Esophagus muscularis mucosa (tissue), 4 donors: ENCODE results near the gene CDH4. TPM values are rescaled to one million over a fixed set of nuclear protein-coding genes. Genes with fewer than 3 reads are reported as not detected.

Experiments used
- DNase-seq: peaks from one replicate; pipeline ENCODE4 v3.0.0-alpha.2; 2017; ENCODE audit errors: extremely low spot score
- H3K27ac ChIP-seq, 4 donors: fragments of 200-600 bp; sonication (generic); replicated peaks in 1 of 4; 1 replicate in 3 of 4; 2 replicates in 1 of 4; pipeline ENCODE4 v1.5.1; 2016 to 2019; ENCODE audit warnings: mild to moderate bottlenecking in 1 of 4
- H3K27me3 ChIP-seq, 4 donors: fragments of 200-600 bp; sonication (generic); one replicate each; pipeline versions ENCODE4 v1.5.1 to v1.6.0; 2016 to 2019
- H3K36me3 ChIP-seq, 4 donors: fragments of 200-600 bp; sonication (generic); one replicate each; pipeline ENCODE4 v1.5.1; 2016 to 2019
- H3K4me1 ChIP-seq, 4 donors: fragments of 200-600 bp; sonication (generic); one replicate each; pipeline ENCODE4 v1.5.1; 2016 to 2019
- H3K4me3 ChIP-seq, 4 donors: fragments of 200-600 bp; sonication (generic); 1 replicate in 2 of 4; 2 replicates in 2 of 4; pipeline ENCODE4 v1.5.1; 2016 to 2019; ENCODE audit warnings: mild to moderate bottlenecking in 4 of 4, moderate library complexity in 1 of 4
- H3K9me3 ChIP-seq, 4 donors: fragments of 200-600 bp; sonication (generic); 1 replicate in 3 of 4; 2 replicates in 1 of 4; pipeline ENCODE4 v1.5.1; 2016 to 2019
- EP300 ChIP-seq: sonication (generic); formaldehyde crosslinking; IDR thresholded peaks from one replicate; pipeline ENCODE4 v1.6.1; 2017; ENCODE audit warnings: antibody characterized with exemption
- POLR2A ChIP-seq: fragments of 450-650 bp; IDR thresholded peaks from one replicate; pipeline ENCODE4 v1.6.1; 2017; ENCODE audit warnings: antibody characterized with exemption, moderate library complexity, mild to moderate bottlenecking, low read depth
- POLR2AphosphoS5 ChIP-seq, 2 donors: sonication (generic); formaldehyde crosslinking; IDR thresholded peaks; one replicate each; pipeline ENCODE4 v1.6.1; 2017; ENCODE audit warnings: antibody characterized with exemption in 2 of 2
- WGBS: methylation state at CpG from one replicate; pipeline ENCODE4 v1.1.5; 2018; 5-methylcytosine and 5-hydroxymethylcytosine counted together
- intact Hi-C: fragments of 100-400 bp; cut with DNase I; formaldehyde crosslinking; loops from one replicate; pipeline ENCODE4 v1.15.1; 2023
- total RNA-seq, 4 donors: library from RNA; depleted of rRNA; stranded (reverse); fragments of >200 nt; gene quantifications; one replicate each; pipeline versions ENCODE4 v1.1.0 to v1.2.1, GENCODE V29; 2016
- TF ChIP-seq, protein P1 (sequence below), 3 experiments: fragments of 200-600 bp in 2 of 3; fragments of 450-650 bp in 1 of 3; sonication (generic) in 2 of 3; IDR thresholded peaks; one replicate each; pipeline ENCODE4 v1.5.1; 2017 to 2019; ENCODE audit warnings: antibody characterized with exemption in 3 of 3, mild to moderate bottlenecking in 2 of 3, moderate library complexity in 1 of 3

CDH4 gene
- total RNA-seq, 4 donors from 2014 or later = 0.42 to 1.3 (median 0.48) TPM

DNA sequence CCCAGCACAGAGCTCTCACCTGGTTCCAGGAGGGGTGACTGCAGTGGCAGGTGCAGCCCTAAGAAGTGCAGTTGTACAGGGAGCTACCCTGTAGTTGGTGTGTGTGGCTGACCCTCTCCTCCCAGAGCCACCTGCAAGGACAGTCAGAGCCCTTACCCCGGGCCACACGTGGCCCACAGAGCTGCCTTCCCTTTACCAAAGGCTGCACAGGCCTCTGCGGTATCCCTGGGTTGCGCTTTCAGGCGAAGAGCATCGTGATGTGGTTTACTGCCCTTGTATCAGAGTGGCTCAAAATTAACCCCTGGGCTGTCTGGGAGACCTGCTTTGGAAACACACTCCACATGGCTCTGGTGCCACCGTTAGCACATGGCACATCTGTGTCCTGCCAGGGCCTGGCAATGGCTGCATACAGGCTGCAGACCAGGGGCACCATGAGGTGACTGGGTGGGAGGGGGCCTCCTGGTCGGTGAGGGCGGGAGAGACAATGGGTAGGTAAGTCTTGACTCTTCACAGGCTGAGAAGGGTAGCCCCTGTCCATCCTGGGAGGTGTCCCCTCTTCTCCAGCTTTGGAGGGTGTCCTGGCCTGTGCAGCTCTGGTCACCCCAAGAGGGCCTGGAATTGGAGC is 81.5 kb downstream of the CDH4 start:
- intact Hi-C loops = no loop called here
- DNase-seq = no peak

DNA sequence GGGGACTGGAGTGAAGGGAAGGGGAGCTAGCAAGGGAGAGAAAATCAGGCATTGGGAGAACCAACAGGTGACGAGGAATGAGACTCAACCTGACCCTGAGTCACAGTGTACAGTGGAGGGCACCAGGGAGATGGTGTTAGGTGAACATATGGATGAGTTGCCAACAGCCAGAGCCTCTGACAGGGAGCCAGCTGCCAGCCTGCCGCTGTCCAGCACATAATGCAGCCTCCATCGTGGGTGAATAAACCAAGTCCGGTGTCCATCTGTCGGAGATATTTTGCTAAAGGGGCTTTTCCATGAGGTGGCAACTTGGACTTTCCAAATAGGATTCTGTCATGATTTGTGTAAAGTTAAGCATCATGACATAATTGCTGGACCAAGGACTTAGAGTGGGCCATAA is 88.1 kb downstream of the CDH4 start:
- TF ChIP-seq EP300 (no peak), POLR2AphosphoS5 (IDR thresholded peaks at IDR 0.05) (no peak), POLR2A (no peak)
- TF ChIP-seq, protein P1, sequence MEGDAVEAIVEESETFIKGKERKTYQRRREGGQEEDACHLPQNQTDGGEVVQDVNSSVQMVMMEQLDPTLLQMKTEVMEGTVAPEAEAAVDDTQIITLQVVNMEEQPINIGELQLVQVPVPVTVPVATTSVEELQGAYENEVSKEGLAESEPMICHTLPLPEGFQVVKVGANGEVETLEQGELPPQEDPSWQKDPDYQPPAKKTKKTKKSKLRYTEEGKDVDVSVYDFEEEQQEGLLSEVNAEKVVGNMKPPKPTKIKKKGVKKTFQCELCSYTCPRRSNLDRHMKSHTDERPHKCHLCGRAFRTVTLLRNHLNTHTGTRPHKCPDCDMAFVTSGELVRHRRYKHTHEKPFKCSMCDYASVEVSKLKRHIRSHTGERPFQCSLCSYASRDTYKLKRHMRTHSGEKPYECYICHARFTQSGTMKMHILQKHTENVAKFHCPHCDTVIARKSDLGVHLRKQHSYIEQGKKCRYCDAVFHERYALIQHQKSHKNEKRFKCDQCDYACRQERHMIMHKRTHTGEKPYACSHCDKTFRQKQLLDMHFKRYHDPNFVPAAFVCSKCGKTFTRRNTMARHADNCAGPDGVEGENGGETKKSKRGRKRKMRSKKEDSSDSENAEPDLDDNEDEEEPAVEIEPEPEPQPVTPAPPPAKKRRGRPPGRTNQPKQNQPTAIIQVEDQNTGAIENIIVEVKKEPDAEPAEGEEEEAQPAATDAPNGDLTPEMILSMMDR (IDR thresholded peaks at IDR 0.05) = no peak
- no peak for DNase-seq
- H3K4me3 ChIP-seq = no peak overlapping the region
- 74% methylated on average over 5 of the region's 5 CpGs for WGBS
- peaks cover 0 to 26% (median 0%) of the 10 kb centered on the region in 4 donors for H3K27me3 ChIP-seq
- intact Hi-C loops = no loop called here
- H3K36me3 ChIP-seq = no peaks in the 10 kb centered on the region
- H3K9me3 ChIP-seq = no peaks in the 10 kb centered on the region
- H3K27ac ChIP-seq = no peak overlapping the region
- no peaks in the 10 kb centered on the region for H3K4me1 ChIP-seq

More for the DNA sequence above, 81.5 kb downstream of the CDH4 start:
- TF ChIP-seq, protein P1 (IDR thresholded peaks at IDR 0.05) = no peak
- TF ChIP-seq POLR2AphosphoS5 (IDR thresholded peaks at IDR 0.05) = no peak
- TF ChIP-seq POLR2A = no peak
- no peak for TF ChIP-seq EP300
- H3K9me3 ChIP-seq = no peaks in the 10 kb centered on the region
- no peak overlapping the region for H3K27ac ChIP-seq
- no peaks in the 10 kb centered on the region for H3K36me3 ChIP-seq
- peaks cover 0 to 22% (median 0%) of the 10 kb centered on the region in 4 donors for H3K27me3 ChIP-seq
- H3K4me1 ChIP-seq = no peaks in the 10 kb centered on the region
- 87% methylated on average over 3 of the region's 9 CpGs for WGBS
- H3K4me3 ChIP-seq = no peak overlapping the region

DNA sequence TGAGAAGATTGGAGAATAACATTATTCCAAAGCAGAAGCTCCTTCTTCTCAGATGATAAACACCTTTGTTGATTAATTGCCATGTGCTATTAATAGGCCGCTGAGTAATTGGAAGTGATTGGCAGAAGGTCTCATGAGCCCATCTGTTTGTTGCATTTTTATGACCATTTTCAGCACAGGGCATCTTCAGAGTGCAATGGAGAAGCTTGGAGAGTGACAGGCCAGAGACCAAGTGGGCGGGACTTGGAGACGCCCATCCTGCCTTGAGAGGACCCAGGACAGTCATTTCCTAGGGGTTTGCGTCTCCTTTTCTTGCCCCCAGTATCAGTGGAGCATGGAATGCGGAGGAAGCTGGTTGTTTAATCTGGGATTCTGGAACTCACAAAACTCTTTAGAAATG is 89.5 kb downstream of the CDH4 start:
- 95% methylated on average over 5 of the region's 5 CpGs for WGBS
- Histone ChIP-seq H3K36me3 (no peaks in the 10 kb centered on the region), H3K4me1 (no peaks in the 10 kb centered on the region), H3K27ac (no peak overlapping the region), H3K4me3 (no peak overlapping the region), H3K9me3 (no peaks in the 10 kb centered on the region), H3K27me3 (peaks cover 0 to 41% (median 0%) of the 10 kb centered on the region in 4 donors)
- intact Hi-C loops = no loop called here
- DNase-seq = no peak
- TF ChIP-seq POLR2AphosphoS5 (IDR thresholded peaks at IDR 0.05) (no peak), EP300 (no peak), POLR2A (no peak)
- TF ChIP-seq, protein P1 (IDR thresholded peaks at IDR 0.05) = no peak

DNA sequence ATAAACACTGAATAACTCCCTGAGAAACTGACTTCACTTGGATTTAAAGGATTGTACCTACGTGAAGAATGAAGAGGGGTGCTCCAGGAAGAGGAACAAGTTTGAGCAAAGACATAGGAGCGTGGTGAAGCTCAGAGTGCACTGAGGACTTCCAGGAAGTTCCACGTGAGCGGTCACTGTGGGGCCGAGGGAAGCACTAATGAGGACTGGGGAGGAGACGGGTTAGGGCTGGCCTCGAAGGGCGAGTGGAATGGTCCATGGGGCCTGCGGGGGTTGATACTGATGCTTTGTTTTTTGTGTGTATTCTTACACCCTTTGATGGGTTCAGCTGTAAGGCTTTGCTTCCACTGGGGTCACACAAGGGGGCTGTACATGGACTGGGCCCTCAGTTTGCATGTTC is 91.9 kb downstream of the CDH4 start:
- peaks cover 0 to 57% (median 0%) of the 10 kb centered on the region in 4 donors for H3K27me3 ChIP-seq
- no peaks in the 10 kb centered on the region for H3K4me1 ChIP-seq
- H3K36me3 ChIP-seq = no peaks in the 10 kb centered on the region
- DNase-seq = no peak
- no peak overlapping the region for H3K4me3 ChIP-seq
- WGBS = 72% methylated on average over 9 of the region's 9 CpGs
- TF ChIP-seq POLR2AphosphoS5 (IDR thresholded peaks at IDR 0.05) (no peak), POLR2A (no peak), EP300 (no peak)
- TF ChIP-seq, protein P1 (IDR thresholded peaks at IDR 0.05) = no peak
- H3K9me3 ChIP-seq = no peaks in the 10 kb centered on the region
- intact Hi-C loops = no loop called here
- no peak overlapping the region for H3K27ac ChIP-seq

DNA sequence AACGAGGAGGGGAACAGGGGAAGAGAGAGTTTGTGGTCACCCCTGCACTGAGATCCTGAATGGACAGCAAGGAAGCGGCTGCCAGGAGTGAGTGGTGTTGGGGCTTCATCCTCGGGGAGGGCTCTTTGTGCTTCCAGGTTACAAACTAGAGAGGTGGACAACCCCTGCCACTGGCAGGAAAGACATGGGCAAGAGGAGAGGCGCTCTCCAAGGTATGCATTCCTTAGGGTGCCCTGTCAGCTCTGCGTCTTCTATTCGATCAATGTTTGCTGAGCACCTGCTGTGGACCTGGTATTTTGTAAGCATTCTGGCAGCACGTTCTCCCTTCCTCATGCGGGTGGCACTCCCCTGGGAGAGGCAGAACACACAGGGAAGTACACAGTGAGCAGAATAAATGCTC is 93.6 kb downstream of the CDH4 start:
- no peak for DNase-seq
- TF ChIP-seq EP300 = no peak
- intact Hi-C loops = no loop called here
- WGBS = 67% methylated on average over 8 of the region's 8 CpGs
- Histone ChIP-seq H3K9me3 (no peaks in the 10 kb centered on the region), H3K27me3 (peaks cover 0 to 64% (median 0%) of the 10 kb centered on the region in 4 donors), H3K4me1 (no peaks in the 10 kb centered on the region), H3K36me3 (no peaks in the 10 kb centered on the region), H3K4me3 (no peak overlapping the region), H3K27ac (no peak overlapping the region)
